ENCODE data around the gene MYO3A.

DNA sequence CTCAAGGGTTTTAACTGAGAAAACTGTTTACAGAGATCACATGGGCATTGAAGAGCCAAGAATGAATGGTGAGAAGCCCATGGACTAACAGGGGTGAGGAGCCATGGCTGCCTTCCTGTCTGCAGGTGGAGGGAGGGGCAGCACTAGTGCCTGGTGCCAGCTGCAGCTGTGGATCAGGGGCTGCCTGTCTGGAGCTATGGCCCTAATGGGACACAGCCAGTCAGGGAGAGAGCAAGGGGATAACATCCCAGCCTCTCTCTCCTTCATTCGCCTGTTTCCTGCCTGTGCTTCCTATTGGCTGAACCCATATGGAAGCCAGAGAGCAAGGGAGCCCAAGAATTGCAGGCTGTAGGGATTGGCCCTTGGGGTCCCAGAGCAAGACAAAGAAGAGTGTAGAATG is 156.7 kb downstream of the MYO3A start:
- no peak for TF ChIP-seq EGR1 (IDR thresholded peaks at IDR 0.05; ENCODE audit: low read depth in 2 of 2)
- TF ChIP-seq, protein P1, sequence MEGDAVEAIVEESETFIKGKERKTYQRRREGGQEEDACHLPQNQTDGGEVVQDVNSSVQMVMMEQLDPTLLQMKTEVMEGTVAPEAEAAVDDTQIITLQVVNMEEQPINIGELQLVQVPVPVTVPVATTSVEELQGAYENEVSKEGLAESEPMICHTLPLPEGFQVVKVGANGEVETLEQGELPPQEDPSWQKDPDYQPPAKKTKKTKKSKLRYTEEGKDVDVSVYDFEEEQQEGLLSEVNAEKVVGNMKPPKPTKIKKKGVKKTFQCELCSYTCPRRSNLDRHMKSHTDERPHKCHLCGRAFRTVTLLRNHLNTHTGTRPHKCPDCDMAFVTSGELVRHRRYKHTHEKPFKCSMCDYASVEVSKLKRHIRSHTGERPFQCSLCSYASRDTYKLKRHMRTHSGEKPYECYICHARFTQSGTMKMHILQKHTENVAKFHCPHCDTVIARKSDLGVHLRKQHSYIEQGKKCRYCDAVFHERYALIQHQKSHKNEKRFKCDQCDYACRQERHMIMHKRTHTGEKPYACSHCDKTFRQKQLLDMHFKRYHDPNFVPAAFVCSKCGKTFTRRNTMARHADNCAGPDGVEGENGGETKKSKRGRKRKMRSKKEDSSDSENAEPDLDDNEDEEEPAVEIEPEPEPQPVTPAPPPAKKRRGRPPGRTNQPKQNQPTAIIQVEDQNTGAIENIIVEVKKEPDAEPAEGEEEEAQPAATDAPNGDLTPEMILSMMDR (IDR thresholded peaks at IDR 0.05; ENCODE audit: low read depth, low read length, missing input control): no peak
- no peak for TF ChIP-seq RAD21 (IDR thresholded peaks at IDR 0.05)
- TF ChIP-seq SP1 (IDR thresholded peaks at IDR 0.05): no peak

All from liver (tissue), 3 donors.